ENCODE results near the gene MLXIP.
A peak's percentile ranks its signal among the peaks of the same experiment; 100 is the strongest.
"Not testable (repeated sequence)": the region's sequence is repeated elsewhere in the genome, so short reads cannot be mapped to it uniquely, and the experiment has no call there.

MLXIP gene

DNA sequence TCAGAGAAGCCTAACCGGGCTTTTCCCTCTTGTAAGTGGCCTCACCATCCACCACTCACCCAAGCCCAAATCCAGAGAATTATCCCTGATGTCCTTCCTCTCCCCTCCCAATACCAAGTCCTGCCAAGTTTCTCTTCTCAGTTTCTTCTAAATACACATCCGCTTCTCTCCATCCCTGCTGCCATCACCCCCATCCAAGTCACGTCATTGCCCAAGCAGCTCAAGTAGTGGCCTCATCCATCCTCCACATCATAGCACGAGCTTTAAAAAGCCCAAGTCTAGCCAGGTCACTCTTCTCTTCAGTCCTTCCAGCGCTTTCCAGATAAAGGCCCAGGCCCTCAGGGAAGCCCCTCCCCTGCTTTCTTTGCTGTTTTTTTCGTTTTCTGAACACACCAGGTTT, 70.1 kb downstream of the MLXIP start:
- DNase-seq (ENCODE audit: low spot score), result no peak

DNA sequence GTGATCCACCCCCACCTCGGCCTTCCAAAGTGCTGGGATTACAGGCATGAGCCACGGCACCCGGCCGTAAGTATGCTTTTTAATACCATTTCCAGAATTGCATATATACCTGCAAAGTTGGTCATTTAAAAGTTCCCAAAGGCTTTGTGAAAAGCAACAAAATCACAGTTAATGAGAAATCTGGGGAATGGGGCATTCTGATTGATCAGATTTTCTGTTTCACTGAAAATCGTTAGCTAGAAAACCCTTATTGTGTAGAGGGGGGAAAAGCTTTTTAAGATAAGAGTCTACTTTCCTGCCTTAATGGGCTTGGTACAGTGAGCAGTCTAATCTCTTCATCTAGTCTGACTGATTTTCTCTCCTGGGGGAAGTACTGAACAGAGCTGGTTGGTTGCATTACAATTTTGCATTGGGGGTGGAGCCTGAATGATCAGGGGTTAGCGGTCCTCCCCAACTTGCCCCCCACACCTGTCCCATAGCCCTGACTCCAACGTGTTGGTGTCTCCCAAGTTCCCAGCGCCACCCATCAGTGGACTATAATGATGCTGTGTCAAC, 71.6 kb downstream of the MLXIP start:
- no peak for DNase-seq (ENCODE audit: low spot score)

DNA sequence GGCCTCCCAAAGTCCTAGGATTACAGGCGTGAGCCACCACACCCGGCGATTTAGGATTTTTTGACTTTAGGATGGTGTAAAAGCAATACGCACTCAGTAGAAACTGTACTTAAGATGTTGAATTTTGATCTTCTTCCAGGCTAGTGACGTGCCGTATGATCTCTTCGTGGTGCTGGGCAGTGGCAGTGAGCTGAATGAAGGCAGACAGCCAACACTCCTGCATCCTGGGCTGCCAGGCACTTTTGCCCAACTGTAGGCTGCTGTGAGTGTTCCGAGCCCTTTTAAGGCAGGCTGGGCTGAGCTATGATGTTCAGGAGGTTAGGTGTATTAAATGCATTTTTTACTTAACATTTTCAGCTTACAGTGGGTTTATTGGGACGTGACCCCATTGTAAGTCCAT, 74.2 kb downstream of the MLXIP start:
- no peak for DNase-seq (ENCODE audit: low spot score)

DNA sequence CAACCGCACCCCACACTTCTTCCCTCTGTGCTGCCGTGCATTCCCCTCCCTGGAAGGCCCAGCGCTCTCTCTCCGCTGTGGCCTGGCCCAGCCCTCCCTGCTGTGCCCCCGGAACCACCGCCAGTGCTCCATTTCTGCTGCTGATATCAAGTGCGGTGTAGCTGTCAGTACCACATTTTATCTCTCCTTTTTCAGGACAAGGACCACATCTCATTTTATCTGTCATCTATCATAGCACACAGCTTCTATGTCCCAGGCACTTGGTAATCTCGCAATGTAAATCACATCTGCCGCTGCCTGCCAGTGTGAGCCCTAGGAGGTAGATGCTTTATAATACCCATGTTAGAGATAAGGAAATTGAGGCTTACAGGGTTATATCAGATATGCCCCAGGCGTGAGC, 77.1 kb downstream of the MLXIP start:
- DNase-seq (ENCODE audit: low spot score), result no peak

GRCh38 chr12:122158700-122159285, 80.2 kb downstream of the MLXIP start:
- no peak for DNase-seq (ENCODE audit: low spot score)

GRCh38 chr12:122159882-122160281, 81.3 kb downstream of the MLXIP start:
- no peak for DNase-seq (ENCODE audit: low spot score)

DNA sequence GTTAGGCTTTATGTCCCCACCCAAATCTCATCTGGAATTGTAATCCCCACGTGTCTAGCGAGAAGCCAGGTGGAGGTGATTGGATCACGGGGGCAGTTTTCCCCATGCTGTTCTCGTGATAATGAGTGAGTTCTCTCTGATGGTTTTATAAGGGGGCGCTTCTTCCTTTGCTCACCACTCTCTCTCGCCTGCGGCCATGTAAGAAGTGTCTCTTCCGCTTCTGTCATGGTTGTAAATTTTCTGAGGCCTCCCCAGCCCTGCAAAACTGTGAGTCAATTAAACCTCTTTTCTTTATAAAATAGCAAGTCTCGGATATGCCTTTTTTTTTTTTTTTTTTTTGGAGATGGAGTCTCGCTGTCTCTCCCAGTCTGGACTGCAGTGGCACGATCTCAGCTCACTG, 82.2 kb downstream of the MLXIP start:
- DNase-seq (ENCODE audit: low spot score), result no peak

- DNase-seq (ENCODE audit: low spot score), result no peak
Measured at GRCh38 chr12:122161682-122162081, 83.1 kb downstream of the MLXIP start.

GRCh38 chr12:122162976-122163375, 84.4 kb downstream of the MLXIP start:
- no peak for DNase-seq (ENCODE audit: low spot score)

DNA sequence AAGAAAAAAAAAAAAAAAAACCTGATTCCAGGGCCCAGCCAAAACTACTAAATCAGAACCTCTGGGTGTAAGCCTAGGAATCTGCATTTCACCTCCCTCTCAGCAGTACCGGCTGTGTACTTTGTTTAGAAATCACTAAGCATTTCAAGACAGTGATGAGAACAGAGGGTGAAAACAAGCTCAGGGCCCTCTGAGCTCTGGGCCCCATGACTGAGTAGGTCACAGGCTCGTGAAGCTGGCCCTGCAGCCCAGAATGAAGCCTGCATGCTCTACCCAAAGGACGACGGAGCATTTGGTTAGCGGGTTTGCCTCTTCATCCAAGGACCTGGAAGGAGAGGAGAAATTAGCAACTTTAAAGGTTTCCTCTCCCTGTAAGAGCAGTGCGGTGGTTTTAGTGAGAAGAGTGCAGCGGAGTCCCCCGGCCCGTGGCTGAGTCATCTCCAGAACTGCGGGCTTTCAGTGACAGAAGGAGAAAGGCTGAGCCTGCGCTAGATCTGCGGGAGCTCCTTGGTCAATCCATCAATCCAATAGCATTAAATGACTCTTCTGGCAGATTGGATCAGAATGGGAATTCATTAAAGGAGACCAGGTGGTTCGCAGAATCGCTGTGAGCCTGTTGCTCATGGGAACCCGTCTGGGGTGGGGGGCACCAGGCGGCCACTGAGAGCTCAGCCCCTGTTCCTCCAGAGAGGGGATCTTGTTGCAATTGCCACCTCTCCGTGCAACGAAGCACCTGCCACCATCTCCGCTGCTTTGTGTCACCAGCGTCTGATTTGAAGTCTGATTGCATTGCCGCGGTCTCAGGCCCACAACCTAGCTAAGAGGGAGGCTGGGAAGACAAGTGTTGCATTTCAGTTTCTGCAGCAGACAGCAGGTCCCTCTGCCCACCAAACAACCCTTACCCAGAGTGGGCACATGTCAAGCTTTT, 88.1 kb downstream of the MLXIP start:
- DNase-seq (ENCODE audit: low spot score), result no peak

GRCh38 chr12:122167356-122167925, 88.9 kb downstream of the MLXIP start:
- DNase-seq (ENCODE audit: low spot score), result no peak

- no peak for DNase-seq (ENCODE audit: low spot score)
Measured at GRCh38 chr12:122168492-122168891, 89.9 kb downstream of the MLXIP start.

GRCh38 chr12:122171399-122171798, 92.8 kb downstream of the MLXIP start:
- no peak for DNase-seq (ENCODE audit: low spot score)

GRCh38 chr12:122172262-122172939, 93.8 kb downstream of the MLXIP start:
- DNase-seq (ENCODE audit: low spot score), result no peak

GRCh38 chr12:122174155-122174845, 95.7 kb downstream of the MLXIP start, which contains the start of gene IL31:
Gene IL31 (minus strand): TSS chr12:122174221. CDS start chr12:122174172, 49 bp downstream.
- no peak for DNase-seq (ENCODE audit: low spot score)

- DNase-seq (ENCODE audit: low spot score), result not testable (repeated sequence)
Measured at GRCh38 chr12:122176473-122176872, 97.9 kb downstream of the MLXIP start.

DNA sequence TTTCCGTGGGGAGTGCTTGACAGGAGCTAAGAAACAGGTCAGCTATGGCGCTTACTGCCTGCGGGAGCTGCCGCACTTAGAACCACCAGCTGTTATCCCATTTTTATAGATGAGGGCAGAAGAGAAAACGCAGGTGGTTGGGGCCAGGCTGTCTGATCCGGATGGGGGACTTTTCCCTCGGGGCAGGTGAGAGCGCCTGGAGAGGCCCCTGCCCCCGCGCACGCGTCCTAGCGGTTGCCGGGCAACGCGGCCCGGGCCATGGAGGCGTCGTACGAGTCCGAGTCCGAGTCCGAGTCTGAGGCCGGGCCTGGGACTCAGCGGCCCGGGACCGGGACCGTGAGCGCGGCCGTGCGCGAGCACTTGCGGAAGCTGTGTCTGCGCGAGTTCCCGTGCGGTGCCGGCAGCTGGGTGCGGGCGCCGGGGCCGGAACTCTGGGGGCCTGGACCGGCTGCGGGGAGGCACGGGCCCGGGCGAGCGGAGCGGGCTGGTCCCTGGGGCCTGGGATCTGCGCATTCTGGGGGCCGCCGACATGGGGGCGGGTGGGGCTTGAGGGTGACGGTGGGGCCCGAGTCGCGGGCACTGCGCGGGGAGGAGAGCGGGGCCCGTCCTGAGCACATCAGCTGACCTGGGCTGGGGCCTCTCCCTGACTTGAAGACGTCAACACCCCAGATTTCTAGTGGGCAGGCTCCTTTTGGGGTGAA, 104.5 kb downstream of the MLXIP start, which contains the start of gene LRRC43:
Gene LRRC43 (plus strand): TSS at position 237 of the 701 bp plus-strand sequence. CDS start 22 bp downstream, at position 259.
- DNase-seq (ENCODE audit: low spot score), result peak; percentile 57

DNA sequence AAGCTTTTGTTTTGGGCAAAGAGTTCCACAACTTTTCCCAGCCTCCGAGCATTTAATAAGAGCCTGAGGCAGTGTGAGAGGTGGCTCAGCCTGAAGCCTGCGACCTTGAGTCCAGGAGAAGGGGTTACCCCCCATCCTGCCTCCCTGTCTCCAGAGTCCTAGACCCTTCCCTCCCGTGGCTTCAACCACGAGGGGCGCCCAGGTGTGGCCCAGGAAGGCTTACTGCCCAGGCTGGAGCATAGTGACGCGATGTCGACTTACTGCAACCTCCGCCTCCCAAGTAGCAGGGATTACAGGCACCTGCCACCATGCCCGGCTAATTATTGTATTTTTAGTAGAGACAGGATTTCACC, 105.0 kb downstream of the MLXIP start:
- no peak for DNase-seq (ENCODE audit: low spot score)

DNA sequence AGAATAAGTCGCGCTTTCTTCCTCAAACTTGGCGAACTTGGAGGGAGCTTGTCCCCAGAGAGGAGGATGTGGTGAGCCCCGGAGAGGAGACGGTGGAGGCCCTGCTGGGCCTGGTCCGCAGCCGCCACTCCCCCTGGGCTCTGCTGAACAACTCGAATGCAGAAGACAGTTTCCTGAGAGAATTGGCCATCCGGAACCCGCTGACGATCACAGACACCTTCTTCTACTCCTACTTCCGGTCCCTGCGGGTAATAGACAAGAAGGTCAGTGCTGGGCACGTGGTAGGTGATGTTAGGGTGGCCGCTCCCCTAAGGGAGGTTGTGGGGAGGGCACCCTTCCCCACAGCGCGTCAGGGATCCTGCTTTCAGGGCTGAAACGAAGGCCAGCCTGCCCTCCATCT, 106.0 kb downstream of the MLXIP start:
- no peak for DNase-seq (ENCODE audit: low spot score)

DNA sequence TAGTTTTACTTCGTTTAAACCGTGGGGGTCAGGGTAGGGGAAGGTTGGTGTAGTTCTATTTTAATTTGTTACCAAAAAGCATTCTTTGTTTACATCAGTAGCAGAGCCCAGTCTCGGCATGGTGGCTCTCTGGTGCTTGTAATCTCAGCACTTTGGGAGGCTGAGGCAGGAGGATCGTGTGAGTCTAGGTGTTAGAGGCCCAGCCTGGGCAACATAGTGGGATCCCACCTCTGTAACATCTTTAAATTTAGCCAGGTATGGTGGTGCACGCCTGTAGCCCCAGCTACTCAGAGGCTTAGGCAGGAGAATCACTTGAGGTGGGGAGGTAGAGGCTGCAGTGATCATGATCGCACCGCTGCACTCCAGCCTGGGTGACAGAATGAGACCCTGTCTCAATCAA, 106.5 kb downstream of the MLXIP start:
- no peak for DNase-seq (ENCODE audit: low spot score)
